Activated CD8-positive, alpha-beta memory T cell treated with anti-CD3 and anti-CD28 coated beads for 24 hours (primary cell): ENCODE measurements around the gene PTTG1IP.
"Not testable (repeated sequence)": the region's sequence is repeated elsewhere in the genome, so short reads cannot be mapped to it uniquely, and the experiment has no call there.

Experiments
- DNase-seq: peaks from one replicate; pipeline ENCODE4 v3.0.0-alpha.2; 2020

PTTG1IP gene

DNA sequence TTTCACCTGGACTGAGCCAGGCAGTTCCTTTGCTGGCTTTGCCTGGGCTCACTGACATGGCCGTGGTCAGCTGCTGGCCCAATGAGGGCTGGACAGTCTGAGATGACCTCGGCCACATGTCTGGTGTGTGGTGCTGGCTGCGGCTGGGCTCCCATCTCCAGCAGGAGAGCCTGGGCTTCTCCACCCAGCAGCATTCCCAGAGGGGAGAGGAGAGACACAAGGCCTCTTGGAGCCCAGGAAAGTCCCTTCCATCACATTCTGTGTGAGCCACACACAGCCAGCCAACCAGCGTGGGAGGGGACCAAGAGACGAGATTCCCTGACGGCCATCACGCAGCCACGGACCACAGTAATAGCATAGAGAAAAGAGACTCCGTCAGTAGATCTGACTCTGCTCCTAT, 34.5 kb downstream of the PTTG1IP start:
- DNase-seq, result no peak

DNA sequence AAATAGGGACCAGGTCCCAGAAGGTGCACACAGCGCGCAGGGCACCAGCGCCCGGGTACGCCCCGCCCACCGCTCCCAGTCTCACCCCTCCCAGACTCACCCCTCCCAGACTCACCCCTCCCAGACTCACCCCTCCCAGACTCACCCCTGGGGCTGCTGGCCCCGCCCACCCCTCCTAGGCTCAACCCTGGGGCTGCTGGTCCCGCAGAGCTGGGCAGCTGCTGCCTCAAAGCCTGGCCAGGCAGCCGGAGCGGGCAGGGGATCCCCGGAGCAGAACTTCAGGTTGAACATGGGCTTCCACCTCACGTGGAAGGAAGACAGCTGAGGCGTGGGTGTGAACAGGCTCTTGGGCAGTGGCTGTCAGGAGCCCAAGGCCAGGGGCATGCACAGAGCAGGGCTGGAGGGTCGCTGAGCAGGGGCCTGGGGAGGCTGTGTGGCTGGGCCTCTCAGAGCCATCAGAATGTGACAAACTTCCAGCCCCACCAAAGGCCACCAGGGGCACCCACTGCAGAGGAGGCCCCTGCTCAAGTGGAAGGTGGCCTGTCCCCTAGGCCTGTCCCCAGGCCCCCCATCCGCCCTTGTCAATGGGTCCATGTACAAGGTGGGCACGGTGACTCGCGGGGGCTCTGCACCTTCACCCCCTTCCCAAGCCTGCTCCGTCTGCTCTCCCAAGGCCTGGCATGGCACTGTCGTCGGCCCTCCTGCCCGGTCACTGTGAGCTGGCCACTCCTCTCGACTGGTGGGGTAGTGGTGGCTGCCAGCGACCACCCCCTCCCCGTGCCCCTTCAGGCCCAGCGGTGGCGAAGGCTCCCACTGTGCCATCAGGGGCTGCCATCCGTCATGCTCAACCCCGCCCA, 35.2 kb downstream of the PTTG1IP start:
- DNase-seq, result no peak

DNA sequence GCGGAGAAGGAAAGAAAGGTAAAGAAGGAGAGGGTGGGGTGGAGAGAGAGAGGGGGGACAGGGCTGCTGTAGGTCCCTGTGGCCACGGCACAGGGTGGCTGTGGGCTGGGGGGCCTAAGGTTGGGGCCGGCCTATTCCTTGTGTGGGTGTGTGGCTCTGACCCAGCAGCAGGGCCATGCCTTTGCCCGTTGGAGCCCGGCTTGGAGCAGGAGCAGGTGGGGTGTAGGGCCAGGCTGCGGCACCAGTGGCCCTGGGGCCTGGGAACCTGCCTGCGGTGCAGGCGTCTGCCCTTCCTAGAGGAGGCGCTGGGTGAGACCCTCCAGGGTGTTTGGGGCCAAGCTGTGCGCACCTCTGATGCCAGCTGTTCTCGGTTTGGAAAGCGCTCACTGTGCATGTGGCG, 36.0 kb downstream of the PTTG1IP start:
- no peak for DNase-seq

DNA sequence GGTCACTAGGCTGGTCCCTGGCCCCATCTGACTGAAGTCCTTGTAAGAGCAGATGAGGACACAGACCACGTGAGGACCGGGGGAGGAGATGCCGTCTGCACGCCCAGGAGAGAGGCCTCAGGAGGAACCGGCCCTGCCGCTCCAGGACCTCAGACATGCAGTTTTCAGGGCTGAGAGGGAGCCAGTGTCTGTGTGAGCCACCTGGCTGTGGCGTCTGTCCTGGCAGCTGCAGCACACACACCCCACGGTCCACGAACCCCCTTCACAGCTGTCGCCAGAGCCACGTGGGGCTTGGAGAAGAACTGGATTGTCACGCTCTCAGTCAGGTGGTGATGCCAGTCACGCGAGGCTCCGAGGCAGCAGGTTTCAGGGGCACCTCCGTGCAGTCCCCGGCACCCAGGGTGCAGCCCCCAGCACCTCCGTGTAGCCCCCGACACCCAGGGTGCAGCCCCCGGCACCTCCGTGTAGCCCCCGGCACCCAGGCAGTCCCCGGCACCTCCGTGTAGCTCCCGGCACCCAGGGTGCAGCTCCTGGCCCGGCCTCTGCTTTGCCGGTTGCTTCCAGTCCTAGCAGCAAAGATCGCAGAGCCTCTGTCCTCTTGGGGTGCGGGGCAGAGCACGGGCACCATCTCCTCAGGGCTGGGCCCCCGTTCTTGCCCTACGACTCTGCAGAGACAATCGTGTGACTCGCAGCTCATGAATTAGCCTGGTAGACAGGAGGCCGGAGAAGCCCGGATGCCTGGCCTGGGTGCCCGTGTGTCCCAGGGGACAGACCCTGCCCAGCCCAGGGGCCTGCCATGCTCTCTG, 36.6 kb downstream of the PTTG1IP start:
- no peak for DNase-seq

DNA sequence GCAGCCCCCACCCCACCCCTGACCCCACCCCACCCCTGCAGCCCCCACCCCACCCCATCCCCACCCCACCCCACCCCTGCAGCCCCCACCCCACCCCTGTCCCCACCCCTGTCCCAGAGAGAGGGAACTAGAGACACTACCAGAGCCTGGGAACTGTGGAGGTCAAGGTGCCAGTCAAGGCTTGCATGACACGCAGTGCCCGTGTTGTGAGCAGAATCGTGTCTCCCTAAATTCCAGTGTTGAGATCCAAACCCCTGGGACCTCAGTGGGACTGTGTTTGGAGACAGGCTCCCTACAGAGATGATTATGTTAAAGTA, 37.2 kb downstream of the PTTG1IP start:
- no peak for DNase-seq

DNA sequence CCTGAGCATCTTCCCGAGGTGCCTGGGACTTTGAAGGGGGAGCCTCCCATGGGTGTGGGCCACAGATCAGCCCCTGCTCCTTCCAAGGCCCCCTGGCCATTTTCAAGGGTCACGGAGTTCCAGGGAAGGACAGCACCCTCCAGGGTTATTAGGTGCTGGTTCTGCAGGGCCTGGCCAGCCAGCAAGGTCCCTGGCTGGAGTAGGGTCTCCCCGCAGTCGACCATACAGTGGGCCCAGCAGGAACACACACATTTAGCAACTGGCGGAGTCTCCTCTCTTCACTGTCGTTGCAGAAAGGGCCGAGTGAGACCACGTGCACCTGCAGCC, 37.9 kb downstream of the PTTG1IP start:
- no peak for DNase-seq

DNA sequence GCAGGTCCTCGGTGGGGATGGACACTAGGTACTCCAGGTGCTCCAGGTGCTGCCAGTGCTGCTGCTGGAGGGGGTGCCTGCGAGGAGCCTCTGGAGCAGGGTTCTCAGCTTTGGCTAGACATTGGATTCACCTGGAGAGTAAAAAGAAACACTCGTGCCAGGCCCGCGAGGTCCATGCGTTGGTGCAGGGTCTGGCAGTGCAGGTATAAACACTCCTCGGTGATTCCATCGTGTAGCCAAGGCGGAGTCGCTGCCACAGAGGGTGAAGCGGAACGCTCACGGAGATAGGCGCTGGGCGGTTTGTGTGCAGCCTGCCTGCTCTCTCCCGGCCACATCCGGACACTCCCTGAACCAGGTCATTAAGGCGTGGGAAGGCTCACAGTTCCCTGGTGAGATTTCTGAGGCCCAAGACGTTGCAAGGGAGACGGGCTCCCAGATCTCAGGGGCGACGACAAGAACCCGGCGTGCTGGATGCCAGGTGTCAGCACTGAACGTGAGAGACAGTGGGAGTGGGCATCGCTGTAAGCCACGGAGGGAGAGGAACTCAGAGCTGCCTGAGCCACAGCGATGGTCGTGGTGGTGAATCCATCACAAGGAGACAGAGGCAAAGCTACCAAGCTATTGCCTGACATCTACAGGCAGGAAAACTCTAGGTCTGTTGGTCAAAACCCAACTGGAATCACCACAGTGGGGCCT, 38.4 kb downstream of the PTTG1IP start:
- no peak for DNase-seq

DNA sequence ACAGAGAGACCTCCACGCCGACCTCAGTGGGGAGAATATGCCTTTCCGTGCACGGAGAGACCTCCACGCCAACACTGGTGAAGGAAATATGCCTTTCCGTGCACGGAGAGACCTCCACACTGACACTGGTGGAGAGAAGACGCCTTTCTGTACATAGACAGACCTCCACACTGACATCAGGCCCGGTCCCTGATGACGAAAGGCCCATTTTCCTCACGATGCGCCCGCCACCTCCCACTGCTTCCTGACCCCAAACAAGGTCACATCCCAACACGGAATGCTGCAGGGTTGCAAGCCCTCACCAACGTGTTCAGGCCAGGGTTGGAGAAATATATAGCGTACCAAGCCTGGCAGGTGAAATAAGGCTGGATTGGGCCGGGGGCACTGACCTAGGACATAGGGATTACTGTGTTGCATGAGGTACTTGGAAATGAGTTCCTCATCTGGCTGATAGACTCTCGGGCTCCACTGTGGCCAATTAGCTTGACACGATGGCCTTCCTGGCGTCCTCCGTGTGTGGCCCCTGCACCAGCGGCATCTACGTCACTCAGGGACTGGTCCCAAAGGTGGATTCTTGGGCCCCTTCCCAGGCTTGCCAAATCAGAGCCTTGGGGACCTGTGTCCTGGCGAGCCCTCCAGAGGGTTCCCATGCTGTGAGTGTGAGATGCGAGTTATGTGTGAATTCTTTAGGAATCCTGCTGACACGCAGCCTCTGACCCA, 39.1 kb downstream of the PTTG1IP start:
- no peak for DNase-seq

DNA sequence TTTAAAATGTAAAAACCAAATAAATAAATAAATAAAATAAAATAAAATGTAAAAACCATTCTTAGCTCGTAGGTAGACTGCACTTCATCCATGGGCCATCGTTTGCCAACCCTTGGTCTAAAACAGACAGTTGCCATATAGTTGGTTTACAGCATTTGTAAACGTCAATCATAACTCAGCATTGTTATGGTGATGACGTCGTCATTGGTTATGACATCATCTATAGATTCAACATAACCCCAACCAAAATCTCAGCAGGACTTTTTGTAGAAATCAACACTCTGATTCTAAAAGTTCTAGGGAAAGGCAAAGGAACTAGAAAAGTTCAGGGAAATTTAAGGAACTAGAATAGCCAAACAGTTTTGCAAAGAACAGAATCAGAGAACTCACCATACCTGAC, 39.8 kb downstream of the PTTG1IP start:
- DNase-seq, result no peak

DNA sequence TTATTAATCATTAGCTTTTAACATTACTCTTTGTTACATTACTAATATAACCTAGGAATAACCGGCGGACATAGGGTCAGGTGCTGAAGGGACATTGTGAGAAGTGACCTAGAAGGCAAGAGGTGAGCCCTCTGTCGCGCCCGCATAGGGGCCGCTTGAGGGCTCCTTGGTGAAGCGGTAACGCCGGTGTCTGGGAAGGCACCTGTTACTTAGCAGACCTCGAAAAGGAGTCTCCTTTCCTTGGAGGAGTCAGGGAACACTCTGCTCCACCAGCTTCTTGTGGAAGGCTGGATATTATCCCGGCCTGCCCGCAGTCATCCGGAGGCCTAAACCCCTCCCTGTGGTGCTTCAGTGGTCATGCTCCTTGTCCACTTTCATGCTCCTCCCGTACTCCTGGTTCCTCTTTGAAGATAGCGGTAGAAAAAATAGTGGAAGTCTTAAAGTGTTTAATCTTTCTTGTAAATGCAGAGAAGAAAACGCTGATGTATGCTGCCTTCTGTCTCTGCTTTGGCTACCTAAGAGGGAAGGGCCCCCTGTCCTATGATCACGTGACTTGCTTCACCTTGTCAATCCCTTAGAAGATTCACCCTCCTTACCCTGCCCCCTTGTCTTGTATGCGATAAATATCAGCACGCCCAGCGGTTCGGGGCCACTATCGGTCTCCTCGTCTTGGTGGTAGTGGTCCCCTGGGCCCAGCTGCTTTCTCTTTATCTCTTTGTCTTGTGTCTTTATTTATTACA, 40.8 kb downstream of the PTTG1IP start:
- DNase-seq, result not testable (repeated sequence)

DNA sequence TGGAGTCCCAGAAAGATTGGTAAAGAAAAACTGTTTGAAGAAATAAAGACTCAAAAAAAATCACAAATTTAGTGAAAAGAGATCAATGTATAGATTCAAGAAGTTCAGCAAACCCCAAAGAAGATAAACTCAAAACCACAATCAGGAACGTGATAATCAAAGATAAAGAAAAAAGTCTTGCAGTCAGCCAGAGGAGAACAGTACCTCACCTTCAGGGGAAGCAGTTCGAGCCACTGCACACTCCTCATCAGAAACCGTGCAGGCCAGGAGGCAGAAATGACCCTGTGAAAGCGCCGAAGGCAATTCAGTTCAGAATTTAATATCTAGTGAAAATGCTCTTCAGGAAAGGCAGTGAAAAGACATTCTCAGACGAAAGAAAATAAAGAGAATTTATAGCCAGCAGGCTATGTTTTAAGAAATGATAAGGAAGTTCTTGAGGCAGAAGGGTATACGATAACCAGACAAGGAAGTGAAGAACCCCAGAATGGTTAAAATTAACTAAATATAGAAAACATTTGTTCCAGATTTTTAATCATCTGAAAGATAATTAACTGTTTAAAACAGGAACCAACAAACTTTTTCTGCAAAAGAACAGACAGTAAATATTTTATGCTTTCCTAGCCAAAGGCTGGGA, 42.1 kb downstream of the PTTG1IP start:
- no peak for DNase-seq

DNA sequence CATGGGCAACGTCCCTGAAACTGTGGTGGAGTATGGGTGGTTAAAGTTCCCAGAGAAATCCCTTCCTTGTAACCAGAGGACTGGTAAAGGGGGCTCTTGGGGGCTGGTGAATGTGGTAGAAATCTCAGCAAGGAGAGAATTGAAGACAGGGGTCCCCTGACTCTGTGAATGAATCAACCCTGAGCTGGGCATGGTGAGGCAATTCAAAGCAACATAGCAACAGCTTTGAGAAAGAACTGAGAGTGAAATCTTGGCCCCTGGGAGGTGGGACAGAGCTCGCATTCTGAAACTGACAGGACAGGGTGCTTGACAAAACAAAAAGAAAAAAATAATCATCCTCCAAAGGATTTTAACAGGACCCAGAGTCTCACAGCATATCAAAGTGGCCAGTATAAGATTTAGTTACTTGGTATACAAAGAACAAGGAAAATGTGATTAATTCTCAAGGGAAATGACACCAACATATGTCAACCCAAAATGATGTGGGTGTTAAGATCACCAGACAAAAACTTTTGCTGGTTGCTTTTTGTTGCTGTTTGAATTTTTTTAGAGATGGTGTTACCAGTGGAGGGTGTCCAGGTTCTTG, 43.9 kb downstream of the PTTG1IP start:
- no peak for DNase-seq

DNA sequence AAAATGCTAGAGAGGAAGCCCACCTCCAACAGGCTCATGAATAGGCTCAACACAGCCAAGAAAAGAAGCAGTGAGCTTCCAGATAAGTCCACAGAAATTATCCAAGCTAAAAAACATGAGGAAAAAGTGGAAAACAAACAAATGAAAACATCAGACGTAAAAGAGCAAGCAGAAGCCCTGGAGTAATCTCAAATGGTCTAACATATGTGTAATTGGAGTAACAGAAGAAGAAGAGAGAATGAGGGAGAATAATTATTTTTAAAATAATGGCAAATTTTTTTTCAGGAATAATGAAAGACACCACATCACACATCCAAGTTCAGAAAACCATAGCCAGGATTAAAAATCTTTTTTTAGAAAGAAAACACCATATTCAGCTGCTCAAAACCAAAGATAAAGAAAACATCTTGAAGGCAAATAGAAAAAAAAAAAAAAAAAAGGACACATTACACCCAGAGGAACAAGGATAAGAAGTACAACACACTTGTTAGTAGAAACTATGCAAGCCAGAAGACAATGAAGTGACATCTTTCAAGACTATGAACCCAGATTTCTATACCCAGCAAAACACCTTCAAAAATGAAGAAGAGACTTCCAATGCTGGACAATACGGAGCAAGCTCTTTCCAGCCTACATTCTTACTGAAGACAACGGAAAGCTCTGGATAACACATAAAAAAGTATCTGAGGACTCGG, 45.0 kb downstream of the PTTG1IP start:
- DNase-seq, result no peak

DNA sequence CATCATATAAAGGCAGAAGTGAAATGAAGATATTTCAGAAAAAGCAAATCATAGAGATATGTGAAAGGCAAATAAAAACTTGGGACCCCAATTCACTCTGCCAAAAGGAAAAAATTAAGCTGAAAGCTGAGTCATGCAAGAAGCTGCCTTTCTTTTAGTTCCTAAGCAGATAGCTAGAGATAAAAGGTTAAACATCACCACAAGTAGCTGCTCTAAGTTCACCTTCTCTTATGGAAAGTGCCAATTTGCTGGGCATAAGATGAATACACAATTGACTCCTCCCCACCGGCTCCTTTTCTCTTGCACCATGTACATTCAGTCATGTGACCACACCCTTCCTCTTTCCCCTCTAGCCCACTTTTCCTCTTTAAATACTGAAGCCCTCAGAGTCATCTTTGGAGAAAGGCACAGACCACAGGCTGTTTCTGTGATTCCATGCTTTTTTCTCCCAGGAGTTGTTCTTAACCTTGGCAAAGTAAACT, 50.3 kb downstream of the PTTG1IP start:
- DNase-seq, result no peak

DNA sequence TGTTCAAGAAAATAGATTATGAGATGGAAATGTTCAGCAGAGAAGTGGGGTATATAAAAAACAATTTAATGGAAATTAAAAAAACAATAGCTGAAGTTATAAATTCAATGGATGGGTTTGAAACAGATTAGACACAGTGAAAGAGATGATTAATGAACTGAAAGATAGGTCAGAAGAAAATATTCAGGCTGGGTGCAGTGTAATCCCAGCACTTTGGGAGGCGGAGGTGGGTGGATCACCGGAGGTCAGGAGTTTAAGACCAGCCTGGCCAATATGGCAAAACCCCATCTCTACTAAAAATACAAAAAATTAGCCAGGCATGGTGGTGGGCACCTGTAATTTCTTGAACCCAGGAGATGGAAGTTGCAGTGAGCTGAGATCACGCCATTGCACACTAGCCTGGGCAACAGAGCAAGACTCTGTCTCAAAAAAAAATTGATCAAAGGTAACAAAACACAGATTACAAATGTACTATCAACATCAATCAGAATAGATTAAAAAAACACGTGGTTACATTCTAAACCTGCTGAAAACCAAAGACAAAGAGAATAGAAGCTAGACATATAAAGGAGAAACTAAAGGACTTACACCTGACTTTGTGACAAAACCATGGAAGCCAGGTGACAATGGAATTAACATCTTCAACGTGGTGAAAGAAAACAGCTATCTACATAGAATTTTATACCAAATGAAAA, 50.9 kb downstream of the PTTG1IP start:
- DNase-seq, result no peak

DNA sequence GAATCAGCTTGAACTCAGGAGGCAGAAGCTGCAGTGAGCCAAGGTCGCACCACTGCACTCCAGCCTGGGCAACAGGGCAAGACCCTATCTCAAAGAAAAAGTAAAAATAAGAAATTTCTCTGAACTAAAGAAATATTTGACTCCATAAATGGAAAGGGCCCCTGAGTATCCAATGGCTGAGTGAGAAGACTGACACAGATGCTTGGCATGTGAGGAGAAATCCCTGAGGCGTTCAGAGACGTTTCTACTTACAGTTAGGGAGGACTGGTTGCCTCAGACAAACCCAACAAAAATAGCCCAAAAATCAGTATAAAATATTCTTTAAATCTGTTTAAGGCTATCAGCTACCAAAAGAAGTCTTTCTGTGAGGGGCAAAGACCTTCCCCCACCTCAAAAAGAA, 52.6 kb downstream of the PTTG1IP start:
- no peak for DNase-seq

DNA sequence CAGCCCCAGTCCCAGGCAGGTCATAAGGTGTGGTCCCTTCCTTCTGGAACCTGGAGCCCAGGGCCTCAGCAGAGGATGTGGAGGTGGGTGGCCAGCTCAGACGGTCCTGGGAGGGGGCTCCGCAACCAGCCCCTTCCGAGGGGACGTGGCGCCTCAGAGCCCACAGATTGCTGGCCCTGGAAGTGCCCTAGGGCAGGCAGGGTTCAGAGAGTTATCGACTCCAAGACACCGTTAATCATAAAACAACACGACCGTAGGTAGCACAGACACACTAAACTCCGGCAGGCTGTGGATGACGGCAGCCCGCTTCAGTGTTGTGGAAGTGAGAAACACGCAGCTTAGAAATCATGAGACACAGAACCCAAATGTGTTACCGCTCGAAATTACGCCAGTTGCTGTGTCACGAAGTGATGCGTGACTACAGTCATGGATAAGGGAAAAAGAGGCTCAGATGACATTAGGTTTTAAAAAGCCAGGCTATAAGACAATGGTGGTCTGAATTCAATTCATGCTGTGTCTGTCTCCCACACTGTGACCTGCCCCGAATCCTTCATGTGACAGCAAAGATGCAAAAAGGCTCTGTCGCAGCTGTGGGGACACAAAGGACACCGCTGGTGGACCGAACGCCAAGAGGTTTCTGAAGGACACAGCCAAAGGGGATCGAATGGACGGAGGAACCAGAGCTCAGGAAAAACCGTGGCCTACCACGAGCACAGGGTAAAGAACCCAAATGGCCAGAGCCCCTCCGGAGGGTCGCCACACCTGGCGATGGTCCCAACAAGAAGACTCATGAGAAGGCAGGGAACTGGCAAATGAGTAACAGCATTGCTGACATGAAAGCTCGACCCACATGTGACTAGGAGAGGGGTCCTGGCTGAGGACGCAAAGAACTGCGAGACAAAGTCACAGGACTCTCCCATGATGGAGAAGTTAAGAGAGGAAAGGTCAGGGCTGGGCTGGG, 53.9 kb downstream of the PTTG1IP start:
- no peak for DNase-seq

DNA sequence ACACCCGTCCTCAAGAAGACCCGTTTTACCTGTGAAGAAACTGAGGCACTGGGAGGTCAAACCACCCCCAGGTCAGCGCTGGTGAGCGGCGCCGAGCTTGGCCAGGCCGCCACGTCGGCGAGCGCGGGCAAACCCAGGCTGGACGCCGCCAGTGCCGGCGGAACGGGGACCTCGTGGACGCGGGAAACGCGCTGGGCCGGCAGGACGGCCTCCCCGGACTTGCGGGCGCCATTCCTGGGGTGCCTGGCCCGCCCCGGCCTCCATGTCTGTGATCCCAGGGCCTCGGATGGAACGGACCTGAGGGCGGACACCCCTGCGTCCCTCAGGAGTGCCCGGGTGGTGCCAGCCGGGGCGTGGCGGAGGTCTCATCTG, 54.9 kb downstream of the PTTG1IP start:
- DNase-seq, result no peak
